Measurements from ENCODE around the gene CTNNA3.
A peak's percentile ranks its signal among the peaks of the same experiment; 100 is the strongest.

CTNNA3 gene

GRCh38 chr10:67385089-67385488 is 310.9 kb downstream of the CTNNA3 start:
- no peak for DNase-seq (ENCODE audit: low spot score)
- in situ Hi-C loops (cut with MboI; ENCODE audit: low pct_unique_long_range_greater_than_20kb, low sequenced_read_pairs, unreplicated experiment), result no loop called here
- no peak for TF ChIP-seq CTCF (IDR thresholded peaks at IDR 0.05; ENCODE audit: extremely low read depth, insufficient read depth, missing control alignments)

GRCh38 chr10:67331121-67331910 is 364.7 kb downstream of the CTNNA3 start:
- in situ Hi-C loops (cut with MboI; ENCODE audit: low pct_unique_long_range_greater_than_20kb, low sequenced_read_pairs, unreplicated experiment), result no loop called here

GRCh38 chr10:67327626-67328535 is 368.1 kb downstream of the CTNNA3 start:
- no peak for TF ChIP-seq CTCF (IDR thresholded peaks at IDR 0.05; ENCODE audit: extremely low read depth, insufficient read depth, missing control alignments)
- DNase-seq (ENCODE audit: low spot score), result no peak
- in situ Hi-C loops (cut with MboI; ENCODE audit: low pct_unique_long_range_greater_than_20kb, low sequenced_read_pairs, unreplicated experiment), result no loop called here

More at GRCh38 chr10:67331121-67331910, 364.7 kb downstream of the CTNNA3 start:
- DNase-seq (ENCODE audit: low spot score), result no peak
- no peak for TF ChIP-seq CTCF (IDR thresholded peaks at IDR 0.05; ENCODE audit: extremely low read depth, insufficient read depth, missing control alignments)

- no peak for TF ChIP-seq CTCF (IDR thresholded peaks at IDR 0.05; ENCODE audit: extremely low read depth, insufficient read depth, missing control alignments)
- in situ Hi-C loops (cut with MboI; ENCODE audit: low pct_unique_long_range_greater_than_20kb, low sequenced_read_pairs, unreplicated experiment), result no loop called here
- no peak for DNase-seq (ENCODE audit: low spot score)
Observed at GRCh38 chr10:67319976-67320375, 376.0 kb downstream of the CTNNA3 start.

- no peak for TF ChIP-seq CTCF (IDR thresholded peaks at IDR 0.05; ENCODE audit: extremely low read depth, insufficient read depth, missing control alignments)
- DNase-seq (ENCODE audit: low spot score), result no peak
- in situ Hi-C loops (cut with MboI; ENCODE audit: low pct_unique_long_range_greater_than_20kb, low sequenced_read_pairs, unreplicated experiment), result no loop called here
Observed at GRCh38 chr10:67308912-67309311, 387.1 kb downstream of the CTNNA3 start.

GRCh38 chr10:67306588-67307205 is 389.3 kb downstream of the CTNNA3 start:
- DNase-seq (ENCODE audit: low spot score), result peak; percentile 38
- peak; percentile 44 for TF ChIP-seq CTCF (IDR thresholded peaks at IDR 0.05; ENCODE audit: extremely low read depth, insufficient read depth, missing control alignments)
- in situ Hi-C loops (cut with MboI; ENCODE audit: low pct_unique_long_range_greater_than_20kb, low sequenced_read_pairs, unreplicated experiment), result no loop called here
